ENCODE data around the gene EPYC.

- TF ChIP-seq, protein P1, sequence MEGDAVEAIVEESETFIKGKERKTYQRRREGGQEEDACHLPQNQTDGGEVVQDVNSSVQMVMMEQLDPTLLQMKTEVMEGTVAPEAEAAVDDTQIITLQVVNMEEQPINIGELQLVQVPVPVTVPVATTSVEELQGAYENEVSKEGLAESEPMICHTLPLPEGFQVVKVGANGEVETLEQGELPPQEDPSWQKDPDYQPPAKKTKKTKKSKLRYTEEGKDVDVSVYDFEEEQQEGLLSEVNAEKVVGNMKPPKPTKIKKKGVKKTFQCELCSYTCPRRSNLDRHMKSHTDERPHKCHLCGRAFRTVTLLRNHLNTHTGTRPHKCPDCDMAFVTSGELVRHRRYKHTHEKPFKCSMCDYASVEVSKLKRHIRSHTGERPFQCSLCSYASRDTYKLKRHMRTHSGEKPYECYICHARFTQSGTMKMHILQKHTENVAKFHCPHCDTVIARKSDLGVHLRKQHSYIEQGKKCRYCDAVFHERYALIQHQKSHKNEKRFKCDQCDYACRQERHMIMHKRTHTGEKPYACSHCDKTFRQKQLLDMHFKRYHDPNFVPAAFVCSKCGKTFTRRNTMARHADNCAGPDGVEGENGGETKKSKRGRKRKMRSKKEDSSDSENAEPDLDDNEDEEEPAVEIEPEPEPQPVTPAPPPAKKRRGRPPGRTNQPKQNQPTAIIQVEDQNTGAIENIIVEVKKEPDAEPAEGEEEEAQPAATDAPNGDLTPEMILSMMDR (conservative IDR thresholded peaks at IDR 0.05), result no peak
- no peak for TF ChIP-seq EZH2 (IDR thresholded peaks at IDR 0.05; ENCODE audit: low read depth)
These were observed 5.2 kb downstream of the EPYC start for GRCh38 chr12:90999527-90999926.
